Esophagus muscularis mucosa (tissue), 4 donors: Measurements from ENCODE around the gene CSTF2T. TPM values are rescaled to one million over a fixed set of nuclear protein-coding genes. Genes with fewer than 3 reads are reported as not detected.

Source experiments
- DNase-seq: peaks from one replicate; pipeline ENCODE4 v3.0.0-alpha.2; 2017; ENCODE audit errors: extremely low spot score
- H3K27ac ChIP-seq, 4 donors: fragments of 200-600 bp; sonication (generic); replicated peaks in 1 of 4; 1 replicate in 3 of 4; 2 replicates in 1 of 4; pipeline ENCODE4 v1.5.1; 2016 to 2019; ENCODE audit warnings: mild to moderate bottlenecking in 1 of 4
- H3K27me3 ChIP-seq, 4 donors: fragments of 200-600 bp; sonication (generic); one replicate each; pipeline versions ENCODE4 v1.5.1 to v1.6.0; 2016 to 2019
- H3K36me3 ChIP-seq, 4 donors: fragments of 200-600 bp; sonication (generic); one replicate each; pipeline ENCODE4 v1.5.1; 2016 to 2019
- H3K4me1 ChIP-seq, 4 donors: fragments of 200-600 bp; sonication (generic); one replicate each; pipeline ENCODE4 v1.5.1; 2016 to 2019
- H3K4me3 ChIP-seq, 4 donors: fragments of 200-600 bp; sonication (generic); 1 replicate in 2 of 4; 2 replicates in 2 of 4; pipeline ENCODE4 v1.5.1; 2016 to 2019; ENCODE audit warnings: mild to moderate bottlenecking in 4 of 4, moderate library complexity in 1 of 4
- H3K9me3 ChIP-seq, 4 donors: fragments of 200-600 bp; sonication (generic); 1 replicate in 3 of 4; 2 replicates in 1 of 4; pipeline ENCODE4 v1.5.1; 2016 to 2019
- CTCF ChIP-seq, 3 experiments: fragments of 200-600 bp in 2 of 3; fragments of 450-650 bp in 1 of 3; sonication (generic) in 2 of 3; IDR thresholded peaks; one replicate each; pipeline ENCODE4 v1.5.1; 2017 to 2019; ENCODE audit warnings: antibody characterized with exemption in 3 of 3, mild to moderate bottlenecking in 2 of 3, moderate library complexity in 1 of 3
- EP300 ChIP-seq: sonication (generic); formaldehyde crosslinking; IDR thresholded peaks from one replicate; pipeline ENCODE4 v1.6.1; 2017; ENCODE audit warnings: antibody characterized with exemption
- POLR2A ChIP-seq: fragments of 450-650 bp; IDR thresholded peaks from one replicate; pipeline ENCODE4 v1.6.1; 2017; ENCODE audit warnings: antibody characterized with exemption, moderate library complexity, mild to moderate bottlenecking, low read depth
- POLR2AphosphoS5 ChIP-seq, 2 donors: sonication (generic); formaldehyde crosslinking; IDR thresholded peaks; one replicate each; pipeline ENCODE4 v1.6.1; 2017; ENCODE audit warnings: antibody characterized with exemption in 2 of 2
- WGBS: methylation state at CpG from one replicate; pipeline ENCODE4 v1.1.5; 2018; 5-methylcytosine and 5-hydroxymethylcytosine counted together
- intact Hi-C: fragments of 100-400 bp; cut with DNase I; formaldehyde crosslinking; loops from one replicate; pipeline ENCODE4 v1.15.1; 2023
- total RNA-seq, 4 donors: library from RNA; depleted of rRNA; stranded (reverse); fragments of >200 nt; gene quantifications; one replicate each; pipeline versions ENCODE4 v1.1.0 to v1.2.1, GENCODE V29; 2016

CSTF2T gene
- total RNA-seq, 4 donors from 2014 or later = 18.3 to 35.1 (median 25.5) TPM

GRCh38 chr10:51658000-51658399 is 41.4 kb downstream of the CSTF2T start:
- no peaks in the 10 kb centered on the region for H3K27me3 ChIP-seq
- intact Hi-C loops = no loop called here
- WGBS = 74% methylated on average over 2 of the region's 2 CpGs
- TF ChIP-seq EP300 = no peak
- no peak for TF ChIP-seq POLR2AphosphoS5 (IDR thresholded peaks at IDR 0.05)
- no peak for TF ChIP-seq CTCF (IDR thresholded peaks at IDR 0.05)
- no peak for TF ChIP-seq POLR2A
- peaks cover 0 to 18% (median 8%) of the 10 kb centered on the region in 4 donors for H3K4me1 ChIP-seq
- no peaks in the 10 kb centered on the region for H3K36me3 ChIP-seq
- no peak overlapping the region for H3K4me3 ChIP-seq
- no peak overlapping the region for H3K27ac ChIP-seq
- H3K9me3 ChIP-seq = no peaks in the 10 kb centered on the region
- DNase-seq = no peak

GRCh38 chr10:51656503-51656902 is 42.9 kb downstream of the CSTF2T start:
- Histone ChIP-seq H3K4me3 (no peak overlapping the region), H3K27ac (no peak overlapping the region), H3K9me3 (no peaks in the 10 kb centered on the region), H3K27me3 (no peaks in the 10 kb centered on the region), H3K36me3 (no peaks in the 10 kb centered on the region), H3K4me1 (peaks cover 0 to 20% (median 8%) of the 10 kb centered on the region in 4 donors)
- WGBS = 91% methylated on average over 3 of the region's 3 CpGs
- no peak for DNase-seq
- intact Hi-C loops = no loop called here
- TF ChIP-seq POLR2A = no peak
- TF ChIP-seq CTCF (IDR thresholded peaks at IDR 0.05) = no peak
- TF ChIP-seq POLR2AphosphoS5 (IDR thresholded peaks at IDR 0.05) = no peak
- TF ChIP-seq EP300 = no peak

GRCh38 chr10:51654918-51655317 is 44.5 kb downstream of the CSTF2T start:
- Histone ChIP-seq H3K9me3 (no peaks in the 10 kb centered on the region), H3K36me3 (no peaks in the 10 kb centered on the region), H3K4me3 (no peak overlapping the region), H3K4me1 (peaks cover 0 to 20% (median 8%) of the 10 kb centered on the region in 4 donors), H3K27ac (no peak overlapping the region), H3K27me3 (no peaks in the 10 kb centered on the region)
- no peak for DNase-seq
- intact Hi-C loops = no loop called here
- TF ChIP-seq CTCF (IDR thresholded peaks at IDR 0.05) = no peak
- TF ChIP-seq POLR2AphosphoS5 (IDR thresholded peaks at IDR 0.05) = no peak
- no peak for TF ChIP-seq POLR2A
- TF ChIP-seq EP300 = no peak
- WGBS = 55% methylated on average over 1 of the region's 1 CpG

- Histone ChIP-seq H3K36me3 (no peaks in the 10 kb centered on the region), H3K4me3 (no peak overlapping the region), H3K4me1 (peaks cover 0 to 20% (median 8%) of the 10 kb centered on the region in 4 donors), H3K27ac (no peak overlapping the region), H3K27me3 (no peaks in the 10 kb centered on the region), H3K9me3 (no peaks in the 10 kb centered on the region)
- no peak for DNase-seq
- intact Hi-C loops = no loop called here
- TF ChIP-seq CTCF (IDR thresholded peaks at IDR 0.05) (no peak), POLR2A (no peak), EP300 (no peak), POLR2AphosphoS5 (IDR thresholded peaks at IDR 0.05) (no peak)
Observed at GRCh38 chr10:51653025-51653424, 46.4 kb downstream of the CSTF2T start.

GRCh38 chr10:51651063-51651462 is 48.3 kb downstream of the CSTF2T start:
- Histone ChIP-seq H3K4me3 (no peak overlapping the region), H3K27me3 (no peaks in the 10 kb centered on the region), H3K27ac (no peak overlapping the region), H3K36me3 (no peaks in the 10 kb centered on the region), H3K4me1 (peaks cover 0 to 20% (median 6%) of the 10 kb centered on the region in 4 donors), H3K9me3 (no peaks in the 10 kb centered on the region)
- no peak for DNase-seq
- 87% methylated on average over 1 of the region's 1 CpG for WGBS
- no peak for TF ChIP-seq CTCF (IDR thresholded peaks at IDR 0.05)
- no peak for TF ChIP-seq POLR2AphosphoS5 (IDR thresholded peaks at IDR 0.05)
- TF ChIP-seq EP300 = no peak
- TF ChIP-seq POLR2A = no peak
- intact Hi-C loops = no loop called here
